GM19467 (cell line): ENCODE results near the gene FRMPD4.
"Not testable (repeated sequence)": the region's sequence is repeated elsewhere in the genome, so short reads cannot be mapped to it uniquely, and the experiment has no call there.

ENCODE experiments used
- ATAC-seq: cut with Tn5 transposase; IDR thresholded peaks from one replicate; pipeline ENCODE4 v1.9.1; 2021; ENCODE audit warnings: mild to moderate bottlenecking, moderate library complexity; ENCODE audit not compliant: unreplicated experiment

Gene FRMPD4

GRCh38 chrX:12138361-12139313 is at the start of gene FRMPD4:
FRMPD4 (plus strand) TSS chrX:12138473; CDS start chrX:12138972, 499 bp downstream.
- ATAC-seq = no peak

- no peak for ATAC-seq
Observed at GRCh38 chrX:12089740-12090139, 48.5 kb upstream of the FRMPD4 start.

- no peak for ATAC-seq
Observed at GRCh38 chrX:12113321-12113720, 25.0 kb upstream of the FRMPD4 start.

GRCh38 chrX:12115377-12115776 is 22.9 kb upstream of the FRMPD4 start:
- no peak for ATAC-seq

GRCh38 chrX:12118134-12118533 is 20.1 kb upstream of the FRMPD4 start:
- no peak for ATAC-seq

GRCh38 chrX:12128017-12128416 is 10.3 kb upstream of the FRMPD4 start:
- ATAC-seq = no peak

GRCh38 chrX:12137951-12138360 is 317 bp upstream of the FRMPD4 start:
- ATAC-seq = no peak

- no peak for ATAC-seq
Observed at GRCh38 chrX:12139934-12140611, 1.8 kb downstream of the FRMPD4 start.

GRCh38 chrX:12141511-12141910 is 3.2 kb downstream of the FRMPD4 start:
- no peak for ATAC-seq

GRCh38 chrX:12142661-12143060 is 4.4 kb downstream of the FRMPD4 start:
- no peak for ATAC-seq

- no peak for ATAC-seq
Observed at GRCh38 chrX:12145402-12145801, 7.1 kb downstream of the FRMPD4 start.

GRCh38 chrX:12149670-12150407 is 11.6 kb downstream of the FRMPD4 start:
- ATAC-seq = no peak

- no peak for ATAC-seq
Observed at GRCh38 chrX:12153317-12153716, 15.0 kb downstream of the FRMPD4 start.

GRCh38 chrX:12153741-12154140 is 15.5 kb downstream of the FRMPD4 start:
- no peak for ATAC-seq

- no peak for ATAC-seq
Observed at GRCh38 chrX:12159799-12160198, 21.5 kb downstream of the FRMPD4 start.

GRCh38 chrX:12162420-12162819 is 24.1 kb downstream of the FRMPD4 start:
- no peak for ATAC-seq

GRCh38 chrX:12164180-12164579 is 25.9 kb downstream of the FRMPD4 start:
- not testable (repeated sequence) for ATAC-seq

GRCh38 chrX:12170755-12171154 is 32.5 kb downstream of the FRMPD4 start:
- no peak for ATAC-seq

- ATAC-seq = no peak
Observed at GRCh38 chrX:12174358-12174757, 36.1 kb downstream of the FRMPD4 start.

GRCh38 chrX:12197030-12197429 is 58.8 kb downstream of the FRMPD4 start:
- no peak for ATAC-seq

GRCh38 chrX:12206413-12206812 is 68.1 kb downstream of the FRMPD4 start:
- ATAC-seq = no peak
